Panc1 (cell line): ENCODE measurements around the gene GAS2.

Source experiments
- POLR2AphosphoS5 ChIP-seq: IDR thresholded peaks from 2 replicates; pipeline ENCODE4 v1.6.1; 2012; ENCODE audit warnings: mild to moderate bottlenecking, low read depth, low read length, moderate library complexity
- SIN3A ChIP-seq: IDR thresholded peaks from 2 replicates; pipeline ENCODE4 v1.6.1; 2012; ENCODE audit warnings: low read depth, mild to moderate bottlenecking, low read length, moderate library complexity, borderline replicate concordance; ENCODE audit not compliant: insufficient read depth
- TF ChIP-seq, protein P1 (sequence below): fragments of 450-650 bp; IDR thresholded peaks from 2 replicates; pipeline ENCODE4 v1.5.1; 2017; ENCODE audit warnings: mild to moderate bottlenecking
- TF ChIP-seq, protein P2 (sequence below), 2 experiments: IDR thresholded peaks; 2 replicates each; pipeline ENCODE4 v1.6.1; 2011 to 2012; ENCODE audit warnings: low read depth in 2 of 2, control low read depth in 1 of 2, low read length in 1 of 2, mild to moderate bottlenecking in 1 of 2, moderate library complexity in 1 of 2; ENCODE audit not compliant: insufficient read depth in 1 of 2

DNA sequence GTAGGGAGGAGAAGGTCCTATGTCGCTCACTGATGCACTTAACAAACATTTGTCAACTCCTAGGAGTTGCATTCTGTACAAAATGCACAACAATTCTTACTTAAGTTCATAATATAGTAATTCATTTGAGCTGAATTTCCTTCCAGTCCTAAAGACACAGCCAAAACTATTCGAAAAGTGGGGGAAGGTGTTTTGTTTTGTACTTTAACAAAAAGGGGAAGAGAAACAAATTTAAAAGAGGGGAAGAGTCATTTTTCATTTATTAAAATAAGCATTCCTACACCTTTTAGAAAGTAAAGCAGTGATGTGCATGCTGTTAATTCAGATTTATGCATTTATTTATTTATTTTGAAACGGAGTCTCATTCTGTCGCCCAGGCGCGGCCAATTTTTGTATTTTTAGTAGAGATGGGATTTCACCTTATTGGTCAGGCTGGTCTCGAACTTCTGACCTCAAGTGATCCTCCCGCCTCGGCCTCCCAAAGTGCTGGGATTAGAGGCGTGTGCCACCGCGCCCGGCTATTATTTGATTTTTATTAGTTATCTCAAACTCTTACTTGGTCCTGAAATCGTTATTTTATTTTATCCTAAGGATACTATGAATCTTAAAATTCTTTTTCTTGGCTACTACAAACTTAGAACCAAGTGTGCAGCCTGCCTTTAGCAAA is 39.7 kb upstream of the GAS2 start:
- TF ChIP-seq, protein P1, sequence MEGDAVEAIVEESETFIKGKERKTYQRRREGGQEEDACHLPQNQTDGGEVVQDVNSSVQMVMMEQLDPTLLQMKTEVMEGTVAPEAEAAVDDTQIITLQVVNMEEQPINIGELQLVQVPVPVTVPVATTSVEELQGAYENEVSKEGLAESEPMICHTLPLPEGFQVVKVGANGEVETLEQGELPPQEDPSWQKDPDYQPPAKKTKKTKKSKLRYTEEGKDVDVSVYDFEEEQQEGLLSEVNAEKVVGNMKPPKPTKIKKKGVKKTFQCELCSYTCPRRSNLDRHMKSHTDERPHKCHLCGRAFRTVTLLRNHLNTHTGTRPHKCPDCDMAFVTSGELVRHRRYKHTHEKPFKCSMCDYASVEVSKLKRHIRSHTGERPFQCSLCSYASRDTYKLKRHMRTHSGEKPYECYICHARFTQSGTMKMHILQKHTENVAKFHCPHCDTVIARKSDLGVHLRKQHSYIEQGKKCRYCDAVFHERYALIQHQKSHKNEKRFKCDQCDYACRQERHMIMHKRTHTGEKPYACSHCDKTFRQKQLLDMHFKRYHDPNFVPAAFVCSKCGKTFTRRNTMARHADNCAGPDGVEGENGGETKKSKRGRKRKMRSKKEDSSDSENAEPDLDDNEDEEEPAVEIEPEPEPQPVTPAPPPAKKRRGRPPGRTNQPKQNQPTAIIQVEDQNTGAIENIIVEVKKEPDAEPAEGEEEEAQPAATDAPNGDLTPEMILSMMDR = no peak
- TF ChIP-seq, protein P2, sequence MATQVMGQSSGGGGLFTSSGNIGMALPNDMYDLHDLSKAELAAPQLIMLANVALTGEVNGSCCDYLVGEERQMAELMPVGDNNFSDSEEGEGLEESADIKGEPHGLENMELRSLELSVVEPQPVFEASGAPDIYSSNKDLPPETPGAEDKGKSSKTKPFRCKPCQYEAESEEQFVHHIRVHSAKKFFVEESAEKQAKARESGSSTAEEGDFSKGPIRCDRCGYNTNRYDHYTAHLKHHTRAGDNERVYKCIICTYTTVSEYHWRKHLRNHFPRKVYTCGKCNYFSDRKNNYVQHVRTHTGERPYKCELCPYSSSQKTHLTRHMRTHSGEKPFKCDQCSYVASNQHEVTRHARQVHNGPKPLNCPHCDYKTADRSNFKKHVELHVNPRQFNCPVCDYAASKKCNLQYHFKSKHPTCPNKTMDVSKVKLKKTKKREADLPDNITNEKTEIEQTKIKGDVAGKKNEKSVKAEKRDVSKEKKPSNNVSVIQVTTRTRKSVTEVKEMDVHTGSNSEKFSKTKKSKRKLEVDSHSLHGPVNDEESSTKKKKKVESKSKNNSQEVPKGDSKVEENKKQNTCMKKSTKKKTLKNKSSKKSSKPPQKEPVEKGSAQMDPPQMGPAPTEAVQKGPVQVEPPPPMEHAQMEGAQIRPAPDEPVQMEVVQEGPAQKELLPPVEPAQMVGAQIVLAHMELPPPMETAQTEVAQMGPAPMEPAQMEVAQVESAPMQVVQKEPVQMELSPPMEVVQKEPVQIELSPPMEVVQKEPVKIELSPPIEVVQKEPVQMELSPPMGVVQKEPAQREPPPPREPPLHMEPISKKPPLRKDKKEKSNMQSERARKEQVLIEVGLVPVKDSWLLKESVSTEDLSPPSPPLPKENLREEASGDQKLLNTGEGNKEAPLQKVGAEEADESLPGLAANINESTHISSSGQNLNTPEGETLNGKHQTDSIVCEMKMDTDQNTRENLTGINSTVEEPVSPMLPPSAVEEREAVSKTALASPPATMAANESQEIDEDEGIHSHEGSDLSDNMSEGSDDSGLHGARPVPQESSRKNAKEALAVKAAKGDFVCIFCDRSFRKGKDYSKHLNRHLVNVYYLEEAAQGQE (IDR thresholded peaks at IDR 0.05; ENCODE audit: insufficient read depth in 1 of 2, low read depth in 2 of 2, low read length in 1 of 2) = no peak
- TF ChIP-seq POLR2AphosphoS5 = no peak
- TF ChIP-seq SIN3A = no peak
